ENCODE data around the gene DDX43. TPM values are rescaled to one million over a fixed set of nuclear protein-coding genes. Genes with fewer than 3 reads are reported as not detected.
"Not testable (repeated sequence)": the region's sequence is repeated elsewhere in the genome, so short reads cannot be mapped to it uniquely, and the experiment has no call there.

The DDX43 gene
- total and polyA plus RNA-seq, 2 donors = 0.42 to 1.3 TPM

DNA sequence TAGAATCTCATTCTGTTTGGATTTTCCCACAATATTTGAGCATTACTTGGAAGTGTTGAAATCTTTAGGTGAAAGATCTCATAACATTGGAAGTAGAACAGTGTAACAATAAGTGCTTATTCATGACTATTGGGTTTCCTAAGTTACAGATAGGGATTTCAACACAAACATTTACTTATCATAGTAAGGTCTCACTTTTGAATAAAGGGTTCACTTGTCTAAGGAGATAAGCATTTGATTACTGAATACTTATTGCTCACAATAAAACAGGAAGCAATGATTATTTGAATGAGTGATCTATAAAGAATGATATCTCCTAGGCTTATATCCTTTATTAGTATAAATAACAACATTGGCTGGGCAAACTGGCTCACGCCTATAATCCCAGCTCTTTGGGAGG lies 14.8 kb downstream of the DDX43 start:
- 94% methylated on average over 1 of the region's 1 CpG for WGBS
- no peak for DNase-seq (ENCODE audit: extremely low spot score)
- H3K27ac ChIP-seq (ENCODE audit: low read depth) = no peak overlapping the region

DNA sequence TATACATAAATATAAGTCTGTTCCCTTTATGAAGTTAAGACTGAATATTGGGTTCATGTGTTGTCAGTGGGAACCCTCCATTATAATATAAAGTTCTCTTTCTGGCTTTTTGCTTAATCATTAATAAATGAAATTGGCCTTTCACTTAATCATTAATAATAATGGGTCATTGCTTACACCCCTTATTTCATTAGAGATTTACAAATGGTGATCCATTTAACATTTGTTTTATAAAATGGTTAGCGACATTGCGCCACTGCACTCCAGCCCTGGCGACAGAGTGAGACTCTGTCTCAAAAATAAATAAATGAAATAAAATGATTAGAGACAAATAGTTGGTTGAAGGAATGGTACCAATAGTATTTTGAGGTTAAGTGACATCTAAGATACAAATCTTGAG lies 18.5 kb downstream of the DDX43 start:
- H3K27ac ChIP-seq (ENCODE audit: low read depth) = no peak overlapping the region
- H3K4me3 ChIP-seq (ENCODE audit: low read depth, low read length) = no peak overlapping the region
- H3K4me1 ChIP-seq (ENCODE audit: insufficient read depth) = no peaks in the 10 kb centered on the region
- H3K36me3 ChIP-seq (ENCODE audit: insufficient read depth) = no peaks in the 10 kb centered on the region
- WGBS = over 99% methylated on average over 3 of the region's 3 CpGs
- DNase-seq (ENCODE audit: extremely low spot score) = no peak

More for the DNA sequence above, 14.8 kb downstream of the DDX43 start:
- Histone ChIP-seq H3K4me1 (ENCODE audit: insufficient read depth) (no peaks in the 10 kb centered on the region), H3K36me3 (ENCODE audit: insufficient read depth) (no peaks in the 10 kb centered on the region), H3K4me3 (ENCODE audit: low read depth, low read length) (no peak overlapping the region)

DNA sequence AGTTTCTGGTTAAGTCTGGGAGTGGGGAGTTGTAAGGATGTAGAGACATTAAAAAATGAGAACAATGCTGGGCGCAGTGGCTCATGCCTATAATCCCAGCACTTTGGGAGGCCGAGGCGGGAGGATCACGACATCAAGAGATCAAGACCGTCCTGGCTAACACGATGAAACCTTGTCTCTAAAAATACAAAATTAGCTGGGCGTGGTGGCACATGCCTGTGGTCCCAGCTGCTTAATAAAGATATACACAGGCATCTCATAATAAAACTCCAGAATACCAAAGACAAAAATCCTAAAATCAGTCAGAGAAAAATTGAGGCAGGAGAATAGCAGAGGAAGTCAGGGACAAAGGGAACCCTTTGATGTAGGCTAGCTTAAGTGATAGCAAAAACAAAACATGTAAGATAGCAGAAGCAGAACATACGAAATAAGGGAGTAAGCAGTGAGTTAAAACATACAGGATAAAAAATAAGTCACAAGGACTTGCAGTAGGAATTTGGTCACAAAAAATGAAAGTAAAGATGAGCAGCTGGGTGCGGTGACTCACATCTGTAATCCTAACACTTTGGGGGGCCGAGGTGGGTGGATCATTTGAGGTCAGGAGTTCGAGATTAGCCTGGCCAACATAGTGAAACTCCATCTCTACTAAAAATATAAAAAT lies 23.6 kb downstream of the DDX43 start:
- no peak for DNase-seq (ENCODE audit: extremely low spot score)
- WGBS = 74% methylated on average over 11 of the region's 11 CpGs

DNA sequence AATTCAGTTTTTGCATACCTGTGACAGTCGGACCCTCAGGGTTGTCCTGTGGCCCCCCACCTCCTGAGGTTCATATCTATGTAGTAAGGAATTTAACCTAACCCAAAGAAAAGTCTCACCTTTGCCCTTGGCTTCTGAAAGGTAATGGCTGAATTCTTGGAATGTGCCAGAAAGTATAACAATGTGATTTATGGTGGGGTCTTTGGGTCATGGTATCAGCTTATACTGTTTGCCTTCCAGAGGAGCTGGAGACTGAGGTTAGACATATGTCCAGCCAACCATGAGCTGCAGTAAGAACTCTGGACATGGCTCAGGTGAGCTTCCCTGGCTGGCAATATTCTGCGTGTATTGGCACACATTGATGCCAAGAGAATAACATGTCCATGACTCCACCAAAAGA lies 26.9 kb downstream of the DDX43 start:
- no peaks in the 10 kb centered on the region for H3K4me1 ChIP-seq (ENCODE audit: insufficient read depth)
- WGBS = 84% methylated on average over 2 of the region's 2 CpGs
- DNase-seq (ENCODE audit: extremely low spot score) = no peak
- H3K36me3 ChIP-seq (ENCODE audit: insufficient read depth) = no peaks in the 10 kb centered on the region
- no peak overlapping the region for H3K27ac ChIP-seq (ENCODE audit: low read depth)
- H3K4me3 ChIP-seq (ENCODE audit: low read depth, low read length) = no peak overlapping the region

More for the DNA sequence above, 23.6 kb downstream of the DDX43 start:
- Histone ChIP-seq H3K4me3 (ENCODE audit: low read depth, low read length) (no peak overlapping the region), H3K27ac (ENCODE audit: low read depth) (no peak overlapping the region), H3K36me3 (ENCODE audit: insufficient read depth) (no peaks in the 10 kb centered on the region), H3K4me1 (ENCODE audit: insufficient read depth) (no peaks in the 10 kb centered on the region)

DNA sequence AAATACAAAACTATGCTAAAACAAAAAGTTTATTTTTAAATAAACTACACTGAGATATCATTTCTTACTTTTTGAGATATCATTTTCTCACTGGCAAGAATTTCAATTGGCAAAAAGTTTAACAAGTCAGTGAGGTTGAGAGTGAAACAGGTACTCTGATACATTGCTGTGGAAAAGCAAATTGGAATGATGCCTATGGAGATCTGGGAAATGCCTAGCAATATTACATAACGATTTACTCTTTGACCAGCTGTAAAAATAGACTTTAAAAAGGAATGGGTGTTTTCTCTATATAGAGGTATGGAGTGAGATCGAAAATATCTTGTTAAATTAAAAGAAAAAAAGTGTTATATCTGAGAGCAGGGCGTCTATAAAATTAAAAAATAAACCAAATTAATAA lies 40.6 kb downstream of the DDX43 start:
- Histone ChIP-seq H3K36me3 (ENCODE audit: insufficient read depth) (no peaks in the 10 kb centered on the region), H3K27ac (ENCODE audit: low read depth) (no peak overlapping the region), H3K4me1 (ENCODE audit: insufficient read depth) (no peaks in the 10 kb centered on the region), H3K4me3 (ENCODE audit: low read depth, low read length) (no peak overlapping the region)
- WGBS = 92% methylated on average over 3 of the region's 3 CpGs
- DNase-seq (ENCODE audit: extremely low spot score) = no peak

DNA sequence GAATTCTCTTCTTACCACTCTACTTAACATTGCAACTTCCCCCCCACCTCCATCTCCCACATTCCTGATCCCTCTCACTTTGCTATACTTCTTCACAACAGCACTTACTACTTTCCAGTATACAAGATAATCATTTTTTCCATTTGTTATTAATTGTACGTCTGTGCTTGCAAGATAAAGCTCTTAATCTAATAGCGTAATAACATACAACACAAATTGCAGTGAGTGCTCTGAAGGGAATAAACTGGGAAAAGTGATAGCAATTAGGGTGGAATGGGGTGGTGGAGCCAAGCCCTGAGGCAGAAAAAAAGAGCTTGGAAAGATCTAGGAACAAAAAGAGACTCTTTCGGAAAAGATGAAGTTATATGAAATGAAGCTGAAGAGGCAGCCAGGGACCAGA lies 48.9 kb downstream of the DDX43 start:
- Histone ChIP-seq H3K36me3 (ENCODE audit: insufficient read depth) (no peaks in the 10 kb centered on the region), H3K4me1 (ENCODE audit: insufficient read depth) (peaks cover under 1% of the 10 kb centered on the region), H3K4me3 (ENCODE audit: low read depth, low read length) (no peak overlapping the region), H3K27ac (ENCODE audit: low read depth) (no peak overlapping the region)
- no peak for DNase-seq (ENCODE audit: extremely low spot score)
- WGBS = 91% methylated on average over 3 of the region's 3 CpGs

DNA sequence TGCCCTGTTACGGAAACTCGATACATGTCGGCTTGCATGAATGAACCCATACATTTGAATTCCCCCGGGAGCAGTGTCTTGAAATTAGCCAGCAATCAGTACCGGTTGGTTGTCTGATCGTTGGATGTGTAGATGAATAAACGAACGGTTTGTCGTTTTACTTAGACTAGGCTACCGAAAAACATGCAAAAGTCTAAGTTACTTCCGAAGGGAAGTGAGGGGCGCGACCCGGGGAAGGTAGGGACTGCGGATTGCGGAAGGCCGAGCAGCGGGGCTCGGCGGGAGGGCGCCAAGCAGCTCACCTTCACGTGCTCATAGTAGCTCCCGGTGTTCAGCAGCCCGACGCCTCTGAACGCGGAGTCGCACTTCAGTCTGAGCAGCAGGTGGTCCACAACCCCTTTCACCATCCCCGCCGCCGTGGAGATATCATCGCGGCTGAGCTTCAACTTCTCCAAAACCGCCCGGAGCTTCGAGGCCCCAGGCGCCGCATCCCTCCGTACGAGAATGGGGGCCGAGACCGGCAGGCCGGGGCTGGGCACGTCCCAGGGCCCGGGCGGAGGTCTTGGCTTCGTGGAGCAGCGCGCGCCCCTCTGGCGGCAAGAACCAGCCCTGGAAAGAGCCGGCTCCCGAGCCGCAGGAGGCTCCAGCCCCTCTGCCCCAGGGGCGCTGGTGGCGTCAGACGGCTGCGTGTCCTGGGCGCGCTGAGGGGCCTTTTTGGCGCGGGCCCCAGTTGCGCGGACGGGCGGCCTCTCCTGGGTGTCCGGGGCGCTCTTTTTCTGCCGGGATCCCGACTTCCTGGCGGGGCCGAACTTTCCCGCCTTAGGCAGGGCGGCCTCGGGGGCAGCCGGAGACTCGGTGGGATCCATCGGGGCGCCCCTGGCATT lies 56.8 kb downstream of the DDX43 start:
- WGBS = 2% methylated on average over 79 of the region's 79 CpGs
- DNase-seq (ENCODE audit: extremely low spot score) = no peak
- H3K36me3 ChIP-seq (ENCODE audit: insufficient read depth) = no peaks in the 10 kb centered on the region
- peaks cover 1% of the 10 kb centered on the region for H3K4me1 ChIP-seq (ENCODE audit: insufficient read depth)
- H3K27ac ChIP-seq (ENCODE audit: low read depth) = peak overlapping the region; percentile 75
- H3K4me3 ChIP-seq (ENCODE audit: low read depth, low read length) = peak overlapping the region; percentile 79

DNA sequence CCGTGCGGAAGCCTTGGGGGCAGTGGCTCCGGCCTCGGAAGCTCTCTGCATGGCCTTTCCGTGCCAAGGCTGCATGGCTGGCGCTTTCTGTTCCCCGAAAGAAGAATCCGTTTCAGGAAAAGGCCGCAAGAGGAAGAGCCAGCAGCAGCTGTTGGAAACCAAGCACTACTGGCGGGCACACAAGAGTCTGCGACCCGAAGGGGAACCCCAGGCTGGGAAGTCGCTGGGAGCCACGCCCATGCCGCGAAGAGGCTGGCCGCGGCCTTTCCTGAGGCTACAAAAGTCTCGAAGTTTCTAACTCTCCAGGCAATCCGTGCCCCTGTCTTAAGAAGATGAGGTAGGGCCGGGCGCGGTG lies 57.5 kb downstream of the DDX43 start, which contains the start of gene CGAS:
TSS of gene CGAS (minus strand) at position 191 of the 355 bp plus-strand sequence. CDS start at position 75, 116 bp downstream.
- no peaks in the 10 kb centered on the region for H3K36me3 ChIP-seq (ENCODE audit: insufficient read depth)
- WGBS = 7% methylated on average over 23 of the region's 23 CpGs
- H3K4me3 ChIP-seq (ENCODE audit: low read depth, low read length) = peak within 1 kb of the TSS; percentile 79
- peak within 1 kb of the TSS; percentile 75 for H3K27ac ChIP-seq (ENCODE audit: low read depth)
- peak; percentile 17 for DNase-seq (ENCODE audit: extremely low spot score)
- H3K4me1 ChIP-seq (ENCODE audit: insufficient read depth) = peaks cover 1% of the 10 kb centered on the region

DNA sequence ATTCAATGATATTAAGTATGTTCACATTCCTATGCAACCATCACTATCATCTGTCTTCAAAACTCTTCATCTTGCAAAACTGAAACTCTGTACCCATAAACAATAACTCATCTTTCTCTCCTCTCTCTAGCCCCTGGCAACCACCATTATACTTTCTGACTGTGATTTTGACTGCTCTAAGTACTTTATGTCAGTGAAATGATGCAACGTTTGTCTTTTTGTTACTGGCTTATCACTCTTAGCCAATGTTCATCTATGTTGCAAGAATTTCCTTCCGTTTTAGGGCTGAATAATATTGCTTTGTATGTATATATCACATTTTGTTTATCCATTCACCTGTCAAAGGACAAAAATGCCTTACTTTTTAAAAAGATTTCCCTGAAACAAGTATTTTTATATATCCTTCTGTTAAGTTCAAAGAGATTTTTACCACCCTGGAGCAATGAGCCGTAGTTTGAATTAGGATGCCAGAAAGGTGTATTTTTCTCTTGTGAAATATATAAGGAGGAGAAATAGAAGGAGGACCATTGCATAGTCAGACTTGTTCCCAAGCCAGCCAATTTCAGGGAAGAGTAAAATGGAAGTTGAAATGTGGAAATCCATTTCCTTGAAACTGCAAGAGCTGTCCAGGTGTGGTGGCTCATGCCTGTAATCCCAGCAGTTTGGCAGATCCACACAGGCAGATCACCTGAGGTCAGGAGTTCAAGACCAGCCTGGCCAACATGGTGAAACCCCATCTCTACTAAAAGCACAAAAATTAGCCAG lies 61.4 kb downstream of the DDX43 start:
- H3K4me1 ChIP-seq (ENCODE audit: insufficient read depth) = peaks cover 1% of the 10 kb centered on the region
- no peaks in the 10 kb centered on the region for H3K36me3 ChIP-seq (ENCODE audit: insufficient read depth)
- H3K27ac ChIP-seq (ENCODE audit: low read depth) = no peak overlapping the region
- 70% methylated on average over 3 of the region's 3 CpGs for WGBS
- no peak overlapping the region for H3K4me3 ChIP-seq (ENCODE audit: low read depth, low read length)
- no peak for DNase-seq (ENCODE audit: extremely low spot score)

DNA sequence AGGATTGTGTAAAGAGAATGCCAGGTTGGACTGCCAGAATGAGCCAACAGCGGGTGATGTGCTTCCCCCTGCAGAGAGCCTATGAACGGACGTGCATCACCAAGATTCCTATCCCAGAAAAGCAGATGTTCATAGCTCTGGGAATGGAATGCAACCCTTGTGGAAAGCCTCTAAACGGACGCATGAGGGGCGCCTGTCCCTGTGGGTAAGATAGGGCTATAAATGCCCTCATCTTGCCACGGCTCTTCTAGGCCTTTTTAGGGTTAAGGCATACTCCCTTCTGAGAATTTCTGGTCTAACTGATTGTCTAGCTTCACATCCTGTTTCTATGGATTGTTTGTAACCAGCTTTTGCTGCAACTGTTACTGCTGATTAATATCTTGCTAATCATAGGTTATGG lies 64.8 kb downstream of the DDX43 start:
- H3K36me3 ChIP-seq (ENCODE audit: insufficient read depth); H3K4me3 ChIP-seq (ENCODE audit: low read depth, low read length); DNase-seq (ENCODE audit: extremely low spot score); H3K27ac ChIP-seq (ENCODE audit: low read depth); H3K4me1 ChIP-seq (ENCODE audit: insufficient read depth): not testable (repeated sequence)
- 82% methylated on average over 7 of the region's 7 CpGs for WGBS

DNA sequence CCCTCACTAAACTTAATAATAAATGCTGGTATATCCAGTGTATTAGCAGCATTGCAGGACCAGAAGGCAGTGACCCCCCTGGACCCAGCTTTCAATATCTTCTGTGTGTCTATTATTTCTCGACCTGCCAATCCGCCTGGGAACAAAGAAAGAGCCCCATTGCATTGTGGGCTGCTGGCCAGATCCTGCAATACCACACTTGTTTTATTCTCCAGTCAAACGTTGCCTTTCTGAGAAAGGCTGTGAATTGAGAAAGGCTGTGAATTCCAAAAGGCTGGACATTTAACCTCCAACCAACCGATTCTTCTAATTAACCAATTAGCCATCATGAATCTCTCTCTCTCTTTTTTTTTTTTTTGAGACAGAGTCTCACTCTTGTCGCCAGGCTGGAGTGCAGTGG lies 65.4 kb downstream of the DDX43 start:
- peaks cover 2% of the 10 kb centered on the region for H3K4me1 ChIP-seq (ENCODE audit: insufficient read depth)
- no peak overlapping the region for H3K27ac ChIP-seq (ENCODE audit: low read depth)
- no peak overlapping the region for H3K4me3 ChIP-seq (ENCODE audit: low read depth, low read length)
- WGBS = 75% methylated on average over 5 of the region's 5 CpGs
- no peak for DNase-seq (ENCODE audit: extremely low spot score)
- H3K36me3 ChIP-seq (ENCODE audit: insufficient read depth) = no peaks in the 10 kb centered on the region

DNA sequence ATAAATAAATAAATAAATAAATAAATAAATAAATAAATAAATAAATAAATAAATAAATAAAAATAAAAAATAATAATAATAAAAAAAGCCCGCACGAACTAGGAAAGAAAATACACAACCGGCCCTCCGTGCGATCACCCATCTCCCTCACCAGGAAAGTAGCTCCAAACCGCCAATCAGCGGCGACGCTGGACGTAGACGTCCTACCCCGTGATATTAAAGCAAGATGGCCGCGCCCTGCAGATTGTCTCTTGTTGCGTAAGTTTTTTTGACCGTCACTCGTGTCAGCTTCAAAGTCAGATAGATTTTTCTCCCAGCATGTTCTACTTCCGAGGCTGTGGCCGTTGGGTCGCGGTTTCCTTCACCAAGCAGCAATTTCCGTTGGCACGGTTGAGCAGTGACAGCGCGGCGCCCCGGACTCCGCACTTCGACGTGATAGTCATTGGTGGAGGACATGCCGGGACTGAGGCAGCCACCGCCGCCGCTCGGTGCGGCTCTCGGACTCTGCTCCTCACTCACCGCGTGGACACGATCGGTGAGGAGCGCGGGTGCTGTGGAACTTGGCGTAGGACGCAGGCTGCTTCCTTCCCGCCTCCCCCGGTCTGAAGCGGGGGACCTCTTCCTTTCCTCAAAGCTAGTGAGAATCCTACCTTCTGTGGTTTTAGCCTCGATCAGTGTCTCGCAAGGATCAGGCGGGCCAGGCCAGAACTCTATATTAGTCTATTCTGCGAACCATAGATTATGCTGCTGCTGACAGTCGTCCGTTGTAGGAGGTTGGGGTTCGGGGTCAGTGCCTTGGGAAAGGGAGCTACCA lies 67.1 kb downstream of the DDX43 start, which contains the start of gene MTO1:
TSS of gene MTO1 (plus strand) at position 201 of the 814 bp plus-strand sequence. CDS start at position 319, 118 bp downstream.
- no peaks in the 10 kb centered on the region for H3K36me3 ChIP-seq (ENCODE audit: insufficient read depth)
- under 1% methylated on average over 55 of the region's 55 CpGs for WGBS
- peak within 1 kb of the TSS; percentile 96 for H3K4me3 ChIP-seq (ENCODE audit: low read depth, low read length)

More for the DNA sequence above, 67.1 kb downstream of the DDX43 start, which contains the start of gene MTO1:
- H3K27ac ChIP-seq (ENCODE audit: low read depth) = peak within 1 kb of the TSS; percentile 93
- DNase-seq (ENCODE audit: extremely low spot score) = peak; percentile 80
- H3K4me1 ChIP-seq (ENCODE audit: insufficient read depth) = peaks cover 2% of the 10 kb centered on the region

Measured in urinary bladder (tissue), 4 donors.